WTC11 (cell line): Measurements from ENCODE around the gene CFAP74. TPM values are rescaled to one million over a fixed set of nuclear protein-coding genes. Genes with fewer than 3 reads are reported as not detected.

Source experiments
- ATAC-seq: fragments of 200-7000 bp; cut with Tn5 transposase; 2 replicates; pipeline ENCODE4 v1.10.0; 2021; ENCODE audit warnings: mild to moderate bottlenecking, moderate library complexity
- CTCF ChIA-PET: fragments of 300-600 bp; sonication (Branson Sonifier 250); formaldehyde crosslinking; loops from one replicate; lab custom pipeline; 2021; ENCODE audit warnings: antibody characterized with exemption; lab: Charles Lee
- POLR2A ChIA-PET: fragments of 350-600 bp; sonication (Branson Sonifier 250); formaldehyde crosslinking; loops from one replicate; lab custom pipeline; 2021; ENCODE audit warnings: antibody characterized with exemption; lab: Charles Lee
- DNase-seq: peaks from one replicate; pipeline ENCODE4 v3.0.0; 2021; ENCODE audit warnings: low spot score
- H3K27ac Mint-ChIP-seq: 2 replicates; pipeline ENCODE4 v1.8.0; 2021; ENCODE audit warnings: mixed read lengths
- H3K27me3 Mint-ChIP-seq: 2 replicates; pipeline ENCODE4 v1.8.0; 2021; ENCODE audit warnings: low read depth, mild to moderate bottlenecking, moderate library complexity, mixed read lengths
- H3K36me3 Mint-ChIP-seq: 2 replicates; pipeline ENCODE4 v1.8.0; 2021; ENCODE audit warnings: mixed read lengths
- H3K4me1 Mint-ChIP-seq: 2 replicates; pipeline ENCODE4 v1.8.0; 2022; ENCODE audit warnings: mixed read lengths
- H3K4me3 Mint-ChIP-seq: 2 replicates; pipeline ENCODE4 v1.8.0; 2021; ENCODE audit warnings: mild to moderate bottlenecking, moderate library complexity, mixed read lengths
- H3K9me3 Mint-ChIP-seq: 2 replicates; pipeline ENCODE4 v1.8.0; 2021; ENCODE audit warnings: mixed read lengths
- ATF1 ChIP-seq: sonication (generic); formaldehyde crosslinking; IDR thresholded peaks from 2 replicates; pipeline ENCODE4 v1.8.1; 2023; ENCODE audit warnings: mild to moderate bottlenecking, moderate library complexity, missing genetic modification reagents
- ETV6 ChIP-seq: sonication (generic); formaldehyde crosslinking; IDR thresholded peaks from 2 replicates; pipeline ENCODE4 v1.8.1; 2022; ENCODE audit warnings: mild to moderate bottlenecking, missing genetic modification reagents
- GABPB1 ChIP-seq: sonication (generic); formaldehyde crosslinking; IDR thresholded peaks from 2 replicates; pipeline ENCODE4 v1.8.1; 2023; ENCODE audit warnings: mild to moderate bottlenecking, missing genetic modification reagents
- HMGA2 ChIP-seq: fragments of 250-450 bp; sonication (Bioruptor Pico); IDR thresholded peaks from 2 replicates; pipeline ENCODE4 v1.4.0; 2021; ENCODE audit warnings: mild to moderate bottlenecking, moderate library complexity
- IRF2 ChIP-seq: sonication (generic); formaldehyde crosslinking; IDR thresholded peaks from 2 replicates; pipeline ENCODE4 v1.8.0; 2022; ENCODE audit warnings: low read depth, missing genetic modification reagents, borderline replicate concordance
- NFYB ChIP-seq: sonication (generic); formaldehyde crosslinking; conservative IDR thresholded peaks from 2 replicates; pipeline ENCODE4 v1.8.0; 2022; ENCODE audit warnings: low read depth, missing genetic modification reagents
- NR2C2 ChIP-seq: sonication (generic); formaldehyde crosslinking; IDR thresholded peaks from 2 replicates; pipeline ENCODE4 v1.8.0; 2022; ENCODE audit warnings: mild to moderate bottlenecking, missing genetic modification reagents
- SMAD4 ChIP-seq: sonication (generic); formaldehyde crosslinking; IDR thresholded peaks from 2 replicates; pipeline ENCODE4 v1.8.0; 2022; ENCODE audit warnings: mild to moderate bottlenecking, missing genetic modification reagents
- TEAD1 ChIP-seq: sonication (generic); formaldehyde crosslinking; IDR thresholded peaks from 2 replicates; pipeline ENCODE4 v1.8.0; 2022; ENCODE audit warnings: mild to moderate bottlenecking, missing genetic modification reagents
- TP53 ChIP-seq: sonication (generic); formaldehyde crosslinking; IDR thresholded peaks from 2 replicates; pipeline ENCODE4 v1.8.1; 2023; ENCODE audit warnings: mild to moderate bottlenecking, missing genetic modification reagents
- ZNF671 ChIP-seq: fragments of 250-450 bp; sonication (Bioruptor Pico); IDR thresholded peaks from 2 replicates; pipeline ENCODE4 v1.8.0; 2021; ENCODE audit warnings: mild to moderate bottlenecking
- total RNA-seq: library from RNA; stranded (reverse); gene quantifications from 3 replicates; pipeline ENCODE4 v1.2.3, GENCODE V29; 2021
- TF ChIP-seq, protein P1 (sequence below): fragments of 250-450 bp; sonication (Bioruptor Pico); IDR thresholded peaks from 2 replicates; pipeline ENCODE4 v1.9.0; 2021; ENCODE audit warnings: mild to moderate bottlenecking
- TF ChIP-seq, protein P2 (sequence below): sonication (generic); formaldehyde crosslinking; IDR thresholded peaks from 2 replicates; pipeline ENCODE4 v1.8.0; 2022; ENCODE audit warnings: mild to moderate bottlenecking, missing genetic modification reagents
- TF ChIP-seq, protein P3 (sequence below): sonication (generic); formaldehyde crosslinking; IDR thresholded peaks from 2 replicates; pipeline ENCODE4 v1.8.0; 2023; ENCODE audit warnings: mild to moderate bottlenecking, missing genetic modification reagents
- TF ChIP-seq, protein P4 (sequence below): fragments of 250-450 bp; sonication (Bioruptor Pico); conservative IDR thresholded peaks from 2 replicates; pipeline ENCODE4 v1.9.0; 2021; ENCODE audit warnings: mild to moderate bottlenecking
- TF ChIP-seq, protein P5 (sequence below): sonication (generic); formaldehyde crosslinking; IDR thresholded peaks from 2 replicates; pipeline ENCODE4 v1.8.1; 2023; ENCODE audit warnings: mild to moderate bottlenecking, missing genetic modification reagents, borderline replicate concordance
- TF ChIP-seq, protein P6 (sequence below): fragments of 250-450 bp; sonication (Bioruptor Pico); IDR thresholded peaks from 2 replicates; pipeline ENCODE4 v1.9.0; 2021; ENCODE audit warnings: mild to moderate bottlenecking
- TF ChIP-seq, protein P7 (sequence below): fragments of 250-450 bp; sonication (Bioruptor Pico); IDR thresholded peaks from 2 replicates; pipeline ENCODE4 v2.1.2; 2022; ENCODE audit warnings: mild to moderate bottlenecking, moderate library complexity

CFAP74 gene
- total RNA-seq, 1 experiment from 2014 or later = 0.35 TPM

DNA sequence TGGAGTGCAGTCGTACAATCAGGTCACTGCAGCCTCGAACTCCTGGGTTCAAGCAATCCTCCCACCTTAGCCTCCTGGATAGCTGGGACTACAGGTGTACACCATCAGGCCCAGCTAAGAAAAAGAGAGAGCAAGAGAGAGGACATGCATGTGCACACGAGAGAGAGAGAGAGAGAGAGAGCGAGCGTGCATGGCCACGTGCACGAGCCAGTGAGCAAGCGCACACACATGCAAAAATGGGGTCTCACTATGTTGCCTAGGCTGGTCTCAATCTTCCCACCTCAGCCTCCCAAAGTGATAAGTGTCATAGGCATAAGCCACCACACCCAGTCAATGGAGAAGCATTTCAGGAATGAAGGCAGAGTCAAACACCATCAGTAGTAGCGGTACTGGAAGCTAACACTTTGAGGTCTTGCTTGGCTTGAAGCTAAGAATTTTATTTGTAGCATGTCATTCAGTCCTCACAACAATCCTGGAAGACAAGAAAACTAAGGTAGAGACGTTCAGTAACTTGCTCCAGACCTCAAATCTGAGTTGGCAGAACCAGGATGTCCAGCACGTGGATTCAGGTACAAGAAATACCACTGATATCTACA is 127.2 kb downstream of the CFAP74 start:
- peaks cover 53% of the 10 kb centered on the region for H3K36me3 Mint-ChIP-seq
- TF ChIP-seq ZNF671 (CRISPR knock-in tag) = no peak
- TF ChIP-seq, protein P1, sequence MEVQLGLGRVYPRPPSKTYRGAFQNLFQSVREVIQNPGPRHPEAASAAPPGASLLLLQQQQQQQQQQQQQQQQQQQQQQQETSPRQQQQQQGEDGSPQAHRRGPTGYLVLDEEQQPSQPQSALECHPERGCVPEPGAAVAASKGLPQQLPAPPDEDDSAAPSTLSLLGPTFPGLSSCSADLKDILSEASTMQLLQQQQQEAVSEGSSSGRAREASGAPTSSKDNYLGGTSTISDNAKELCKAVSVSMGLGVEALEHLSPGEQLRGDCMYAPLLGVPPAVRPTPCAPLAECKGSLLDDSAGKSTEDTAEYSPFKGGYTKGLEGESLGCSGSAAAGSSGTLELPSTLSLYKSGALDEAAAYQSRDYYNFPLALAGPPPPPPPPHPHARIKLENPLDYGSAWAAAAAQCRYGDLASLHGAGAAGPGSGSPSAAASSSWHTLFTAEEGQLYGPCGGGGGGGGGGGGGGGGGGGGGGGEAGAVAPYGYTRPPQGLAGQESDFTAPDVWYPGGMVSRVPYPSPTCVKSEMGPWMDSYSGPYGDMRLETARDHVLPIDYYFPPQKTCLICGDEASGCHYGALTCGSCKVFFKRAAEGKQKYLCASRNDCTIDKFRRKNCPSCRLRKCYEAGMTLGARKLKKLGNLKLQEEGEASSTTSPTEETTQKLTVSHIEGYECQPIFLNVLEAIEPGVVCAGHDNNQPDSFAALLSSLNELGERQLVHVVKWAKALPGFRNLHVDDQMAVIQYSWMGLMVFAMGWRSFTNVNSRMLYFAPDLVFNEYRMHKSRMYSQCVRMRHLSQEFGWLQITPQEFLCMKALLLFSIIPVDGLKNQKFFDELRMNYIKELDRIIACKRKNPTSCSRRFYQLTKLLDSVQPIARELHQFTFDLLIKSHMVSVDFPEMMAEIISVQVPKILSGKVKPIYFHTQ (CRISPR knock-in tag) = no peak
- no peak for TF ChIP-seq SMAD4 (CRISPR knock-in tag)
- no peak for TF ChIP-seq TEAD1 (CRISPR knock-in tag)
- TF ChIP-seq, protein P2, sequence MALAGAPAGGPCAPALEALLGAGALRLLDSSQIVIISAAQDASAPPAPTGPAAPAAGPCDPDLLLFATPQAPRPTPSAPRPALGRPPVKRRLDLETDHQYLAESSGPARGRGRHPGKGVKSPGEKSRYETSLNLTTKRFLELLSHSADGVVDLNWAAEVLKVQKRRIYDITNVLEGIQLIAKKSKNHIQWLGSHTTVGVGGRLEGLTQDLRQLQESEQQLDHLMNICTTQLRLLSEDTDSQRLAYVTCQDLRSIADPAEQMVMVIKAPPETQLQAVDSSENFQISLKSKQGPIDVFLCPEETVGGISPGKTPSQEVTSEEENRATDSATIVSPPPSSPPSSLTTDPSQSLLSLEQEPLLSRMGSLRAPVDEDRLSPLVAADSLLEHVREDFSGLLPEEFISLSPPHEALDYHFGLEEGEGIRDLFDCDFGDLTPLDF (CRISPR knock-in tag) = no peak
- TF ChIP-seq ETV6 = no peak
- TF ChIP-seq, protein P3, sequence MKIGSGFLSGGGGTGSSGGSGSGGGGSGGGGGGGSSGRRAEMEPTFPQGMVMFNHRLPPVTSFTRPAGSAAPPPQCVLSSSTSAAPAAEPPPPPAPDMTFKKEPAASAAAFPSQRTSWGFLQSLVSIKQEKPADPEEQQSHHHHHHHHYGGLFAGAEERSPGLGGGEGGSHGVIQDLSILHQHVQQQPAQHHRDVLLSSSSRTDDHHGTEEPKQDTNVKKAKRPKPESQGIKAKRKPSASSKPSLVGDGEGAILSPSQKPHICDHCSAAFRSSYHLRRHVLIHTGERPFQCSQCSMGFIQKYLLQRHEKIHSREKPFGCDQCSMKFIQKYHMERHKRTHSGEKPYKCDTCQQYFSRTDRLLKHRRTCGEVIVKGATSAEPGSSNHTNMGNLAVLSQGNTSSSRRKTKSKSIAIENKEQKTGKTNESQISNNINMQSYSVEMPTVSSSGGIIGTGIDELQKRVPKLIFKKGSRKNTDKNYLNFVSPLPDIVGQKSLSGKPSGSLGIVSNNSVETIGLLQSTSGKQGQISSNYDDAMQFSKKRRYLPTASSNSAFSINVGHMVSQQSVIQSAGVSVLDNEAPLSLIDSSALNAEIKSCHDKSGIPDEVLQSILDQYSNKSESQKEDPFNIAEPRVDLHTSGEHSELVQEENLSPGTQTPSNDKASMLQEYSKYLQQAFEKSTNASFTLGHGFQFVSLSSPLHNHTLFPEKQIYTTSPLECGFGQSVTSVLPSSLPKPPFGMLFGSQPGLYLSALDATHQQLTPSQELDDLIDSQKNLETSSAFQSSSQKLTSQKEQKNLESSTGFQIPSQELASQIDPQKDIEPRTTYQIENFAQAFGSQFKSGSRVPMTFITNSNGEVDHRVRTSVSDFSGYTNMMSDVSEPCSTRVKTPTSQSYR = no peak
- TF ChIP-seq, protein P4, sequence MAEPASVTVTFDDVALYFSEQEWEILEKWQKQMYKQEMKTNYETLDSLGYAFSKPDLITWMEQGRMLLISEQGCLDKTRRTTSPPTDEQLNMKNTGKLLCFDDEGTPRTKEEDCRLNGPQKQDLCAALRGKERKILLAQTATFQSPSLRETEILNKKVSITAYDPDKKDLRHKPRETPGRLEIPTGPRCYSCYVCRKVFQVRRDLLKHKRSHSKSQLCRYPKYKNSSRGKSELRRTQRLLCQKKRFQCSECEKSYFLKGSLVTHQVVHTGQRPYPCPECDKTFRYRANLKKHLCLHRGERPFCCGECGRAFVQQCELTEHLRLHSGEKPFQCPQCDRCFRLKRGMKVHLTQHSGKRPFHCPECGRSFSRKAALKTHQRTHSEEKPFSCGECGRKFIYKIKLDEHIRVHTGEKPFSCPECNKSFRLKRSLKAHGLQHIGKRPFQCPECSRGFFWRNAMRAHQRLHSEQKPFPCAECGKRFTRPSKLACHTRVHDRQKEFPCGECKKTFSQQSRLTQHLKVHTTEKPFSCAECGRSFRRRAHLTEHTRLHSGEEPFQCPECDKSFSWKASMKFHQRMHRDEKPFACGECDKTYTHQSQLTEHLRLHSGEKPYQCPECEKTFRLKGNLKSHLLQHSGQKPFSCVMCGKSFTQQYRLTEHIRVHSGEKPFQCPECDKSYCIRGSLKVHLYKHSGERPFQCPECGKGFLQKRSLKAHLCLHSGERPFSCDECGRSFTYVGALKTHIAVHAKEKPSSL = no peak
- TF ChIP-seq, all 79 proteins: peak for 0
- peak overlapping the region; percentile 95 for H3K27ac Mint-ChIP-seq
- H3K4me1 Mint-ChIP-seq = peaks cover 38% of the 10 kb centered on the region
- DNase-seq (no peak), ATAC-seq (no peak)
- no peak overlapping the region for H3K4me3 Mint-ChIP-seq
- H3K9me3 Mint-ChIP-seq = peaks cover 19% of the 10 kb centered on the region
- ChIA-PET CTCF (interaction anchor here (1.3 to 1.5 kb wide), 2 partner anchors 11 to 18 kb away, joined by 3 read pairs; no protein-coding TSS in a partner anchor), POLR2A (interaction anchor here (0.6 to 1.1 kb wide), 2 partner anchors 16 to 127 kb away, joined by 4 to 5 read pairs; no protein-coding TSS in a partner anchor)
- no peaks in the 10 kb centered on the region for H3K27me3 Mint-ChIP-seq

DNA sequence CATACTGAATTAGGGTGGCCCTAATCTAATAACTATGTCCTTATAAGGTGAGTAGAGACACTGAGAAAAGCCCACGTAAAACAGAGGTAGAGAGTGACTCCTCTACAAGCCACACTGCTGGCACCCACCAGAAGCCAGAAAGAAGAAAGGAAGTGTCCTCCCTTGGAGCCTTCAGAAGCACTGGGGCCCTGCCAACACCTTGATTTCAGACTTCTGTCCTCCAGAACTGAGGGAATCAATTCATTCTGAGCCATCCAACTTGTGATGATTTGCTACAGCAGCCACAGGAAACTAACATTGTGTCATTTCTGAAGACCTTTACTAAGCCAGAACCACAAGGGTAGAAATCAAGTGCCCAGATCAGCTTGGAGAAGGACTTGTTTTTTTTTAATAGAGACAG is 127.7 kb downstream of the CFAP74 start:
- Mint-ChIP-seq H3K27me3 (no peaks in the 10 kb centered on the region), H3K27ac (peak overlapping the region; percentile 95), H3K4me3 (no peak overlapping the region), H3K9me3 (peaks cover 19% of the 10 kb centered on the region), H3K4me1 (peaks cover 35% of the 10 kb centered on the region), H3K36me3 (peaks cover 54% of the 10 kb centered on the region)
- CTCF ChIA-PET = interaction anchor here (0.6 to 1.5 kb wide), 3 partner anchors 11 to 18 kb away, joined by 3 read pairs; no protein-coding TSS in a partner anchor
- ATAC-seq (no peak), DNase-seq (no peak)
- POLR2A ChIA-PET = no interaction called here
- TF ChIP-seq ATF1 (CRISPR knock-in tag) (no peak), IRF2 (no peak), NR2C2 (no peak), GABPB1 (CRISPR knock-in tag) (no peak), TP53 (CRISPR knock-in tag) (no peak), NFYB (CRISPR knock-in tag) (no peak), HMGA2 (CRISPR knock-in tag) (no peak)
- TF ChIP-seq, protein P5, sequence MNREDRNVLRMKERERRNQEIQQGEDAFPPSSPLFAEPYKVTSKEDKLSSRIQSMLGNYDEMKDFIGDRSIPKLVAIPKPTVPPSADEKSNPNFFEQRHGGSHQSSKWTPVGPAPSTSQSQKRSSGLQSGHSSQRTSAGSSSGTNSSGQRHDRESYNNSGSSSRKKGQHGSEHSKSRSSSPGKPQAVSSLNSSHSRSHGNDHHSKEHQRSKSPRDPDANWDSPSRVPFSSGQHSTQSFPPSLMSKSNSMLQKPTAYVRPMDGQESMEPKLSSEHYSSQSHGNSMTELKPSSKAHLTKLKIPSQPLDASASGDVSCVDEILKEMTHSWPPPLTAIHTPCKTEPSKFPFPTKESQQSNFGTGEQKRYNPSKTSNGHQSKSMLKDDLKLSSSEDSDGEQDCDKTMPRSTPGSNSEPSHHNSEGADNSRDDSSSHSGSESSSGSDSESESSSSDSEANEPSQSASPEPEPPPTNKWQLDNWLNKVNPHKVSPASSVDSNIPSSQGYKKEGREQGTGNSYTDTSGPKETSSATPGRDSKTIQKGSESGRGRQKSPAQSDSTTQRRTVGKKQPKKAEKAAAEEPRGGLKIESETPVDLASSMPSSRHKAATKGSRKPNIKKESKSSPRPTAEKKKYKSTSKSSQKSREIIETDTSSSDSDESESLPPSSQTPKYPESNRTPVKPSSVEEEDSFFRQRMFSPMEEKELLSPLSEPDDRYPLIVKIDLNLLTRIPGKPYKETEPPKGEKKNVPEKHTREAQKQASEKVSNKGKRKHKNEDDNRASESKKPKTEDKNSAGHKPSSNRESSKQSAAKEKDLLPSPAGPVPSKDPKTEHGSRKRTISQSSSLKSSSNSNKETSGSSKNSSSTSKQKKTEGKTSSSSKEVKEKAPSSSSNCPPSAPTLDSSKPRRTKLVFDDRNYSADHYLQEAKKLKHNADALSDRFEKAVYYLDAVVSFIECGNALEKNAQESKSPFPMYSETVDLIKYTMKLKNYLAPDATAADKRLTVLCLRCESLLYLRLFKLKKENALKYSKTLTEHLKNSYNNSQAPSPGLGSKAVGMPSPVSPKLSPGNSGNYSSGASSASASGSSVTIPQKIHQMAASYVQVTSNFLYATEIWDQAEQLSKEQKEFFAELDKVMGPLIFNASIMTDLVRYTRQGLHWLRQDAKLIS (CRISPR knock-in tag) = no peak
- TF ChIP-seq, protein P6, sequence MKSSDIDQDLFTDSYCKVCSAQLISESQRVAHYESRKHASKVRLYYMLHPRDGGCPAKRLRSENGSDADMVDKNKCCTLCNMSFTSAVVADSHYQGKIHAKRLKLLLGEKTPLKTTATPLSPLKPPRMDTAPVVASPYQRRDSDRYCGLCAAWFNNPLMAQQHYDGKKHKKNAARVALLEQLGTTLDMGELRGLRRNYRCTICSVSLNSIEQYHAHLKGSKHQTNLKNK = no peak
- TF ChIP-seq, protein P7, sequence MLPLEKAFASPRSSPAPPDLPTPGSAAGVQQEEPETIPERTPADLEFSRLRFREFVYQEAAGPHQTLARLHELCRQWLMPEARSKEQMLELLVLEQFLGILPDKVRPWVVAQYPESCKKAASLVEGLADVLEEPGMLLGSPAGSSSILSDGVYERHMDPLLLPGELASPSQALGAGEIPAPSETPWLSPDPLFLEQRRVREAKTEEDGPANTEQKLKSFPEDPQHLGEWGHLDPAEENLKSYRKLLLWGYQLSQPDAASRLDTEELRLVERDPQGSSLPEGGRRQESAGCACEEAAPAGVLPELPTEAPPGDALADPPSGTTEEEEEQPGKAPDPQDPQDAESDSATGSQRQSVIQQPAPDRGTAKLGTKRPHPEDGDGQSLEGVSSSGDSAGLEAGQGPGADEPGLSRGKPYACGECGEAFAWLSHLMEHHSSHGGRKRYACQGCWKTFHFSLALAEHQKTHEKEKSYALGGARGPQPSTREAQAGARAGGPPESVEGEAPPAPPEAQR (CRISPR knock-in tag) = no peak
